ENCODE data around the gene STMN3. TPM values are rescaled to one million over a fixed set of nuclear protein-coding genes. Genes with fewer than 3 reads are reported as not detected.
A peak's percentile ranks its signal among the peaks of the same experiment; 100 is the strongest.
"Not testable (repeated sequence)": the region's sequence is repeated elsewhere in the genome, so short reads cannot be mapped to it uniquely, and the experiment has no call there.

Gene STMN3
- total and polyA plus RNA-seq, 7 donors = 1.8 to 25.2 (median 19.9) TPM

- peaks cover 0 to 33% (median 26%) of the 10 kb centered on the region in 4 donors for H3K4me1 ChIP-seq
- 11 to 25% methylated on average over 11 of the region's 11 CpGs for WGBS, 2 donors
- peak overlapping the region in 2 of 4 donors; percentile 18 to 77 for H3K27ac ChIP-seq
- peaks cover 0 to 14% (median 0%) of the 10 kb centered on the region in 3 donors for H3K27me3 ChIP-seq
- no peak for DNase-seq
- no peaks in the 10 kb centered on the region for H3K9me3 ChIP-seq
- no peak for TF ChIP-seq POLR2A (IDR thresholded peaks at IDR 0.05)
- TF ChIP-seq EP300 (IDR thresholded peaks at IDR 0.05) = no peak
- no peak for TF ChIP-seq POLR2AphosphoS5 (IDR thresholded peaks at IDR 0.05)
- no peak for TF ChIP-seq CTCF (IDR thresholded peaks at IDR 0.05)
- no peaks in the 10 kb centered on the region for H3K36me3 ChIP-seq
- H3K4me3 ChIP-seq = peak overlapping the region; percentile 32 to 74 (median 66)
- intact Hi-C loops (cut with DNase I) = loop anchor here (5.0 to 10.0 kb wide), 2 partner anchors 80 to 323 kb away; partner anchors contain the start of genes HELZ2 and SAMD10
Measured at GRCh38 chr20:63651942-63652191, 1.4 kb downstream of the STMN3 start.

- 84 to 94% methylated on average over 25 of the region's 25 CpGs for WGBS, 2 donors
- peaks cover 0 to 29% (median 23%) of the 10 kb centered on the region in 4 donors for H3K4me1 ChIP-seq
- not testable (repeated sequence) for H3K36me3 ChIP-seq, H3K4me3 ChIP-seq, H3K27ac ChIP-seq, H3K9me3 ChIP-seq, DNase-seq
- H3K27me3 ChIP-seq = peaks cover 0 to 14% (median 0%) of the 10 kb centered on the region in 3 donors
- intact Hi-C loops (cut with DNase I) = loop anchor here (5.0 to 10.0 kb wide), 2 partner anchors 78 to 324 kb away; partner anchors contain the start of genes HELZ2 and SAMD10
Measured at GRCh38 chr20:63650486-63650885, 2.7 kb downstream of the STMN3 start.

- intact Hi-C loops (cut with DNase I) = no loop called here
- Histone ChIP-seq H3K4me1 (peaks cover 0 to 27% (median 21%) of the 10 kb centered on the region in 4 donors), H3K4me3 (no peak overlapping the region), H3K9me3 (no peaks in the 10 kb centered on the region), H3K36me3 (no peaks in the 10 kb centered on the region), H3K27me3 (peaks cover 0 to 14% (median 0%) of the 10 kb centered on the region in 3 donors), H3K27ac (no peak overlapping the region)
- no peak for TF ChIP-seq POLR2AphosphoS5 (IDR thresholded peaks at IDR 0.05)
- no peak for TF ChIP-seq CTCF (IDR thresholded peaks at IDR 0.05)
- no peak for TF ChIP-seq POLR2A (IDR thresholded peaks at IDR 0.05)
- no peak for TF ChIP-seq EP300 (IDR thresholded peaks at IDR 0.05)
- DNase-seq = no peak
- WGBS, 2 donors = 69 to 83% methylated on average over 11 of the region's 11 CpGs
Measured at GRCh38 chr20:63648895-63649589, 4.2 kb downstream of the STMN3 start.

- DNase-seq = no peak
- intact Hi-C loops (cut with DNase I) = no loop called here
- TF ChIP-seq EP300 (IDR thresholded peaks at IDR 0.05) (no peak), POLR2AphosphoS5 (IDR thresholded peaks at IDR 0.05) (no peak), POLR2A (IDR thresholded peaks at IDR 0.05) (no peak), CTCF (IDR thresholded peaks at IDR 0.05) (no peak)
- 89 to 94% methylated on average over 6 of the region's 6 CpGs for WGBS, 2 donors
- Histone ChIP-seq H3K4me3 (no peak overlapping the region), H3K27me3 (peaks cover 0 to 14% (median 0%) of the 10 kb centered on the region in 3 donors), H3K36me3 (no peaks in the 10 kb centered on the region), H3K9me3 (no peaks in the 10 kb centered on the region), H3K27ac (no peak overlapping the region), H3K4me1 (peaks cover 0 to 20% (median 14%) of the 10 kb centered on the region in 4 donors)
Measured at GRCh38 chr20:63648190-63648589, 5.0 kb downstream of the STMN3 start.

- WGBS, 2 donors = 74 to 80% methylated on average over 4 of the region's 4 CpGs
- DNase-seq = no peak
- intact Hi-C loops (cut with DNase I) = no loop called here
- Histone ChIP-seq H3K27me3 (no peaks in the 10 kb centered on the region), H3K4me3 (no peak overlapping the region), H3K27ac (no peak overlapping the region), H3K4me1 (peaks cover 0 to 15% (median 10%) of the 10 kb centered on the region in 4 donors), H3K36me3 (no peaks in the 10 kb centered on the region), H3K9me3 (no peaks in the 10 kb centered on the region)
- TF ChIP-seq EP300 (IDR thresholded peaks at IDR 0.05) (no peak), POLR2A (IDR thresholded peaks at IDR 0.05) (no peak), CTCF (IDR thresholded peaks at IDR 0.05) (no peak), POLR2AphosphoS5 (IDR thresholded peaks at IDR 0.05) (no peak)
Measured at GRCh38 chr20:63645218-63645617, 8.0 kb downstream of the STMN3 start.

Measured in sigmoid colon (tissue), 7 donors.